Lower lobe of right lung (tissue), 2 donors: ENCODE results near the gene MISP3. TPM values are rescaled to one million over a fixed set of nuclear protein-coding genes. Genes with fewer than 3 reads are reported as not detected.

Source experiments
- ATAC-seq, 2 donors: fragments of 200-7000 bp; cut with Tn5 transposase; one replicate each; pipeline ENCODE4 v1.9.1; 2020 to 2022; ENCODE audit warnings: mild to moderate bottlenecking in 2 of 2, moderate library complexity in 2 of 2
- DNase-seq: peaks from one replicate; pipeline ENCODE4 v3.0.0-alpha.2; 2020
- H3K27ac ChIP-seq: fragments of 200-600 bp; one replicate; pipeline ENCODE4 v1.8.0; 2022
- H3K27me3 ChIP-seq: fragments of 200-600 bp; one replicate; pipeline ENCODE4 v1.8.0; 2022; ENCODE audit warnings: low read depth
- H3K36me3 ChIP-seq: fragments of 200-600 bp; one replicate; pipeline ENCODE4 v1.8.0; 2022; ENCODE audit warnings: mild to moderate bottlenecking
- H3K4me1 ChIP-seq: fragments of 200-600 bp; one replicate; pipeline ENCODE4 v1.8.0; 2022
- H3K4me3 ChIP-seq: fragments of 200-600 bp; one replicate; pipeline ENCODE4 v1.8.0; 2022; ENCODE audit warnings: mild to moderate bottlenecking
- H3K9me3 ChIP-seq: fragments of 200-600 bp; one replicate; pipeline ENCODE4 v1.8.0; 2022
- CTCF ChIP-seq: fragments of 200-600 bp; IDR thresholded peaks from one replicate; pipeline ENCODE4 v1.8.0; 2022; ENCODE audit warnings: antibody characterized with exemption, mild to moderate bottlenecking
- intact Hi-C: fragments of 100-400 bp; cut with DNase I; formaldehyde crosslinking; loops from one replicate; pipeline ENCODE4 v1.11.0; 2022
- total RNA-seq: library from RNA; stranded (reverse); fragmentation: NEBNext Ultra II Directional; extraction: Animal tissue kit (Norgen Biotek cat#: 25700); gene quantifications from one replicate; pipeline ENCODE4 v1.2.1, GENCODE V29; 2021
- donor health status: DM: no; HTN: yes; CAD: no; lungs with severe emphysema.

Gene MISP3
- total RNA-seq, 1 donor from 2014 or later: 7.1 TPM

DNA sequence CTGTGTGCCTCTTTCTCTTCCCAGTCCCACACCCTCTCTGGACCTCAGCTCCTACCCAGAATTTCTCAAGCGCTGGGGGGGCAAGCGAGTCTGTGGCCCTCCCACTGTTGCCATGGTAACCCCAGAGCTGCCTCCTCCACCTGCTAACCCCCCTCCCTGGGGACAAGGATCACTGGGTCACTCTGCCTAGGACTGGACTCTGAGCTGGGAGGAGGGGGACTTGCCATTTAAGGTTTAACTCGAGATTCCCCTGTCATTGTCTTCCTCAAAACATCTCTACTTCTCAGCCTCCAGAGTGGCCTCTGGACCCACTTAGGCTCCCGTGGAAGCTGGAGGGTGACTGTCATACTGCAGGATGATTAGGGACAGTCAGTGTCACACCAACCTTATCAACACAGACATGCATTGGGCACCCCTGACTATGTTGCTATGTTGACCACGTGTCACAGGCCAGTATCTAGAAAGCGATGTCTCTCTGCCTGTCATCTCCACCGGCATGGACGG lies 12.9 kb upstream of the MISP3 start:
- no peak for DNase-seq
- Histone ChIP-seq H3K36me3 (no peaks in the 10 kb centered on the region), H3K4me1 (peaks cover 7% of the 10 kb centered on the region), H3K27me3 (peaks cover 27% of the 10 kb centered on the region), H3K9me3 (no peaks in the 10 kb centered on the region), H3K4me3 (no peak overlapping the region), H3K27ac (no peak overlapping the region)
- intact Hi-C loops: no loop called here
- no peak for TF ChIP-seq CTCF
- ATAC-seq: no peak

- intact Hi-C loops: no loop called here
- no peak for TF ChIP-seq CTCF
- Histone ChIP-seq H3K36me3 (no peaks in the 10 kb centered on the region), H3K27ac (peak overlapping the region; percentile 36), H3K4me3 (peak overlapping the region; percentile 37), H3K27me3 (peaks cover 27% of the 10 kb centered on the region), H3K9me3 (no peaks in the 10 kb centered on the region), H3K4me1 (peaks cover 7% of the 10 kb centered on the region)
- DNase-seq (no peak), ATAC-seq (peak; percentile 38 to 61)
Measured at GRCh38 chr19:14061081-14061749, 11.4 kb upstream of the MISP3 start.

- DNase-seq (peak; percentile 81), ATAC-seq (peak; percentile 91 to 95)
- no peak for TF ChIP-seq CTCF
- intact Hi-C loops: no loop called here
- H3K36me3 ChIP-seq: no peaks in the 10 kb centered on the region
- H3K27ac ChIP-seq: peak within 1 kb of the TSS; percentile 36
- H3K27me3 ChIP-seq: peaks cover 27% of the 10 kb centered on the region
- H3K4me1 ChIP-seq: peaks cover 7% of the 10 kb centered on the region
- no peaks in the 10 kb centered on the region for H3K9me3 ChIP-seq
- peak within 1 kb of the TSS; percentile 37 for H3K4me3 ChIP-seq
Measured at GRCh38 chr19:14061751-14062557, 10.6 kb upstream of the MISP3 start, which contains the start of gene PALM3. Gene PALM3 (minus strand): TSS chr19:14062076. CDS start chr19:14061980, 96 bp downstream.

- TF ChIP-seq CTCF: no peak
- Histone ChIP-seq H3K9me3 (no peaks in the 10 kb centered on the region), H3K36me3 (no peaks in the 10 kb centered on the region), H3K4me3 (no peak overlapping the region), H3K4me1 (peaks cover 4% of the 10 kb centered on the region), H3K27me3 (peaks cover 27% of the 10 kb centered on the region), H3K27ac (no peak overlapping the region)
- ATAC-seq (peak in 1 of 2 donors; percentile 1), DNase-seq (no peak)
- intact Hi-C loops: no loop called here
Measured at GRCh38 chr19:14062558-14062855, 10.1 kb upstream of the MISP3 start.

GRCh38 chr19:14063105-14063504 lies 9.5 kb upstream of the MISP3 start:
- Histone ChIP-seq H3K4me3 (no peak overlapping the region), H3K36me3 (no peaks in the 10 kb centered on the region), H3K9me3 (no peaks in the 10 kb centered on the region), H3K27ac (no peak overlapping the region), H3K27me3 (peaks cover 27% of the 10 kb centered on the region), H3K4me1 (no peaks in the 10 kb centered on the region)
- no peak for ATAC-seq
- no peak for TF ChIP-seq CTCF
- no peak for DNase-seq
- intact Hi-C loops: no loop called here
